Measurements from ENCODE around the gene PCDH9.

PCDH9 gene

GRCh38 chr13:66322936-66323335, 907.2 kb downstream of the PCDH9 start:
- H3K4me3 ChIP-seq (ENCODE audit: control insufficient read depth, low read depth, low read length): no peak overlapping the region
- DNase-seq (ENCODE audit: low read depth): no peak
- no peak for TF ChIP-seq CTCF (conservative IDR thresholded peaks at IDR 0.05; ENCODE audit: control insufficient read depth, insufficient read depth, low read depth, low read length)

DNA sequence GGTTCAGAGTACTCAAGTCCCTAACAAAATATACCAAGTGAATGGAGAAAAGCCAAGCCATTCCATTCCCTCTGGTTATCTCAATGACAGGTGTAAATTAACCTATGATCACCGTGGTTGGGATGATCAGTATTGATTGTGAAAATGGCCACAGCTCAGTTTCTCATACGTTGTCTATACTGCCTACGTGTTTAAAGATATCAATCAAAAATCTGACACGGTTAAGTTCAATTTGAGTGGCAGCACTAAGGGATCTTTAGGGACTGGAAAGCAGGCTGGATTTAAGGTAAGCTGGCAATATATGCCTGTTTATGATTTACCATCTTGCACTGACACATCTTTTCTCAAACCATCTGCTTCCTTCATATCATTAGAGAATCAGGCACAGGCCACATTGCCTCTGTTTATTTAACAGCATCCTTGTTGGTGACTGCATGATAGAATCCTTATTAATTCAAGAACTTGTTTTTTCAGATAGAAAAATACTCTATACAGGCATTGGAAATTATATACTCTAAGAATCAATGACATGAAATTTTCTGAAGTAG, 907.9 kb downstream of the PCDH9 start:
- no peak overlapping the region for H3K4me3 ChIP-seq (ENCODE audit: control insufficient read depth, low read depth, low read length)
- DNase-seq (ENCODE audit: low read depth): no peak
- no peak for TF ChIP-seq CTCF (conservative IDR thresholded peaks at IDR 0.05; ENCODE audit: control insufficient read depth, insufficient read depth, low read depth, low read length)

DNA sequence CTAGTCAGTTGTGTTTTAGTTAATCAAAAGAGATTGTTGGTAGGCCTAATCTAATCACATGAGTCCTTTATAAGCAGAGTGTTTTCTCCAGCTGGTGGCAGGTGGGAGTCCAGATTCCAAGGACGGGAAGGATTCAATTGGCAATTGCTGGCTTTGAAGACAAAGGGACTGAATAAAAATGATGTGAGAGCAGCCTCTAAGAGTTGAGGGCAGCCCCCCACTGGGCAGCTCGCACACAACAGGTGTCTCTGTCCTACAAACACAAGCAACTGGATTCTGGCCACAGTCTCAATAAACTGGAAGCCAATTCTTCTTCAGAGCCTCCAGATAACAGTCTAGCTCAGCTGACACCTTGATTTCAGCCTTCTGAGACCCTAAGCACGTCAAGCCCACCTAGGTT, 915.2 kb downstream of the PCDH9 start:
- DNase-seq (ENCODE audit: low read depth): no peak
- no peak for TF ChIP-seq CTCF (conservative IDR thresholded peaks at IDR 0.05; ENCODE audit: control insufficient read depth, insufficient read depth, low read depth, low read length)
- no peak overlapping the region for H3K4me3 ChIP-seq (ENCODE audit: control insufficient read depth, low read depth, low read length)

DNA sequence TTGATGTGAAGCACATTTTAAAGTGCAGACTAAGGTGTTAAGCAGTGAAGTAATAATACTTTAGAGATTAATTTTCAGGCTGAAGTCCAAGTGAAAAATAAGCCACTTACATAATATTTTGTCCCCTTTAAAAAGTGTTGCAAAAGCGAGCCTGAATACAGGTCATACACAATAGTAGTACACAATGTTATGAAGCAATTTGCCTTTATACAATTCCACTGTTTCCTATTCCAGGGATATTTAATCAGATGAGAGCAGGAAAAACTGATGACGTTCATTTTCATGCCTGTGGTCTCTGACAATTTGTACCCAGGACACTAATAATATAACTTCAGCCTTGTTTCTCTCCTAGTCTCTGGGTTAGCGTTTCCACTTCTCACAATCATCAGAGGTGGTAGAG, 916.7 kb downstream of the PCDH9 start:
- no peak overlapping the region for H3K4me3 ChIP-seq (ENCODE audit: control insufficient read depth, low read depth, low read length)
- peak; percentile 46 for DNase-seq (ENCODE audit: low read depth)
- no peak for TF ChIP-seq CTCF (conservative IDR thresholded peaks at IDR 0.05; ENCODE audit: control insufficient read depth, insufficient read depth, low read depth, low read length)

GRCh38 chr13:66312312-66313087, 917.6 kb downstream of the PCDH9 start:
- peak; percentile 67 for DNase-seq (ENCODE audit: low read depth)
- no peak overlapping the region for H3K4me3 ChIP-seq (ENCODE audit: control insufficient read depth, low read depth, low read length)
- TF ChIP-seq CTCF (conservative IDR thresholded peaks at IDR 0.05; ENCODE audit: control insufficient read depth, insufficient read depth, low read depth, low read length): no peak

DNA sequence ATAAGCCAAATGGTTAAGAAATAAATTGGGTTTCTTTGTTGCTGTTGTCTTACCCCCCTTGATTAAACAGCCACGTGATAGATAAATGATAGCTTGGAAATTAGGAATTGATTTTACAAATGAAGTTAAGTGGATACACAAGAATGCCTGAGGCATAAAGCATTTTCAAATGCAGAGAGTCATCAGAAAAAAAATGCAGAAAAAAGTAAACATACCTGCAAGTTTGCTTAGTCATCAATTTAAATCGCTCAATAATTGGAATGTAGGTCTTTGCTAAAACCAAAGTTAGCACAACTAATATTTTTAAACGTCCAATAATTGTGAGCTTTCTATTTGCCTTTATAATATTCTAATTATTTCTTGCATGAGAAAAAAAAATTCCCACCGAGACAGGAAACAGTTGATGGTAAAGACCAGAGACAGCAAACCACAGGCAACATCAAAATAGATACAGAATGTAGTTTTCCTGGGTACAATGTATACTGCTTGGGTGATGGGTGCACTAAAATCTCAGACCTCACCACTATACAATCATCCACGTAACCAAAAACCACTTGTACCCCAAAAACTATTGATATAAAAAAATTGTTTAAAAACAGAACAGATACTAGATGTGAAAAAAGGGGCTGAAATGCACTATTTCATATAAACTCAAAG, 924.0 kb downstream of the PCDH9 start:
- TF ChIP-seq CTCF (conservative IDR thresholded peaks at IDR 0.05; ENCODE audit: control insufficient read depth, insufficient read depth, low read depth, low read length): no peak
- no peak overlapping the region for H3K4me3 ChIP-seq (ENCODE audit: control insufficient read depth, low read depth, low read length)
- DNase-seq (ENCODE audit: low read depth): no peak
